ENCODE data around the gene NDUFA6. TPM values are rescaled to one million over a fixed set of nuclear protein-coding genes. Genes with fewer than 3 reads are reported as not detected.

NDUFA6 gene
- total RNA-seq, 1 experiment from 2014 or later: 92.2 TPM

- TF ChIP-seq SIN3A (IDR thresholded peaks at IDR 0.05; ENCODE audit: borderline replicate concordance, insufficient read depth, low read depth, low read length): no peak
- TF ChIP-seq CTCF (IDR thresholded peaks at IDR 0.05): no peak
- in situ Hi-C loops (cut with HindIII; ENCODE audit: low pct_unique_long_range_greater_than_20kb, low sequenced_read_pairs) (no loop called here), intact Hi-C loops (cut with micrococcal nuclease; ENCODE audit: unreplicated experiment) (no loop called here)
- BruUV-seq (replicated peaks): no TSS peak
- ATAC-seq: no peak
- Histone ChIP-seq H3K27ac (ENCODE audit: low read length) (no peak overlapping the region), H3K27me3 (ENCODE audit: control insufficient read depth, insufficient read depth, low read length) (no peaks in the 10 kb centered on the region), H3K4me3 (ENCODE audit: low read depth in 2 of 2, low read length in 2 of 2) (no peak overlapping the region), H3K36me3 (ENCODE audit: control insufficient read depth, insufficient read depth, low read length) (no peaks in the 10 kb centered on the region), H3K4me1 (ENCODE audit: control insufficient read depth, insufficient read depth, low read length) (no peaks in the 10 kb centered on the region), H3K9me3 (ENCODE audit: control insufficient read depth, insufficient read depth, low read depth, low read length) (no peaks in the 10 kb centered on the region)
- no peak for DNase-seq (ENCODE audit: low read depth, low spot score)
- ChIA-PET POLR2A (no interaction called here), CTCF (no interaction called here)
Observed at GRCh38 chr22:42066126-42066761, 24.3 kb downstream of the NDUFA6 start.

- Histone ChIP-seq H3K9me3 (ENCODE audit: control insufficient read depth, insufficient read depth, low read depth, low read length) (no peaks in the 10 kb centered on the region), H3K4me1 (ENCODE audit: control insufficient read depth, insufficient read depth, low read length) (no peaks in the 10 kb centered on the region), H3K27ac (ENCODE audit: low read length) (no peak overlapping the region), H3K27me3 (ENCODE audit: control insufficient read depth, insufficient read depth, low read length) (no peaks in the 10 kb centered on the region), H3K4me3 (ENCODE audit: low read depth in 2 of 2, low read length in 2 of 2) (no peak overlapping the region), H3K36me3 (ENCODE audit: control insufficient read depth, insufficient read depth, low read length) (no peaks in the 10 kb centered on the region)
- ATAC-seq (no peak), DNase-seq (ENCODE audit: low read depth, low spot score) (no peak)
- in situ Hi-C loops (cut with HindIII; ENCODE audit: low pct_unique_long_range_greater_than_20kb, low sequenced_read_pairs): no loop called here
- intact Hi-C loops (cut with micrococcal nuclease; ENCODE audit: unreplicated experiment): no loop called here
- no TSS peak for BruUV-seq (replicated peaks)
- no peak for TF ChIP-seq POLR2AphosphoS5 (IDR thresholded peaks at IDR 0.05; ENCODE audit: low read depth, low read length)
- no peak for TF ChIP-seq REST (IDR thresholded peaks at IDR 0.05; ENCODE audit: insufficient read depth in 1 of 2, low read depth in 2 of 2, low read length in 1 of 2)
- no peak for TF ChIP-seq CTCF (IDR thresholded peaks at IDR 0.05)
- no peak for TF ChIP-seq TCF7L2 (IDR thresholded peaks at IDR 0.05; ENCODE audit: low read depth, low read length)
- TF ChIP-seq SIN3A (IDR thresholded peaks at IDR 0.05; ENCODE audit: borderline replicate concordance, insufficient read depth, low read depth, low read length): no peak
- ChIA-PET POLR2A (no interaction called here), CTCF (no interaction called here)
Observed at GRCh38 chr22:42065438-42066125, 25.0 kb downstream of the NDUFA6 start.

Measured in Panc1 (cell line).